Measurements from ENCODE around the gene SRGAP3. TPM values are rescaled to one million over a fixed set of nuclear protein-coding genes. Genes with fewer than 3 reads are reported as not detected.
"Not testable (repeated sequence)": the region's sequence is repeated elsewhere in the genome, so short reads cannot be mapped to it uniquely, and the experiment has no call there.

The SRGAP3 gene
- total RNA-seq, 2 experiments from 2014 or later, result 1.8 to 2.5 TPM

- Mint-ChIP-seq H3K36me3 (ENCODE audit: low read depth) (no peaks in the 10 kb centered on the region), H3K27me3 (peaks cover 7% of the 10 kb centered on the region), H3K27ac (no peak overlapping the region), H3K4me1 (ENCODE audit: low read depth) (no peaks in the 10 kb centered on the region), H3K4me3 (no peak overlapping the region), H3K9me3 (no peaks in the 10 kb centered on the region)
- ATAC-seq (no peak), DNase-seq (no peak)
- intact Hi-C loops (cut with micrococcal nuclease), result no loop called here
- CTCF ChIA-PET, result no interaction called here
- TF ChIP-seq CTCF (IDR thresholded peaks at IDR 0.05), result no peak
- POLR2A ChIA-PET, result no interaction called here
Measured at GRCh38 chr3:9293076-9293475, 43.6 kb upstream of the SRGAP3 start.

- H3K27me3 Mint-ChIP-seq, result peaks cover 7% of the 10 kb centered on the region
- ChIA-PET CTCF (no interaction called here), POLR2A (no interaction called here)
- no peaks in the 10 kb centered on the region for H3K4me1 Mint-ChIP-seq (ENCODE audit: low read depth)
- DNase-seq (no peak), ATAC-seq (no peak)
- no peak for TF ChIP-seq CTCF (IDR thresholded peaks at IDR 0.05)
- H3K4me3 Mint-ChIP-seq, result no peak overlapping the region
- H3K27ac Mint-ChIP-seq, result no peak overlapping the region
- no peaks in the 10 kb centered on the region for H3K9me3 Mint-ChIP-seq
- intact Hi-C loops (cut with micrococcal nuclease), result no loop called here
- H3K36me3 Mint-ChIP-seq (ENCODE audit: low read depth), result no peaks in the 10 kb centered on the region
Measured at GRCh38 chr3:9292516-9292915, 43.1 kb upstream of the SRGAP3 start.

- Mint-ChIP-seq H3K4me3 (no peak overlapping the region), H3K27ac (no peak overlapping the region), H3K4me1 (ENCODE audit: low read depth) (no peaks in the 10 kb centered on the region), H3K27me3 (peaks cover 7% of the 10 kb centered on the region), H3K9me3 (no peaks in the 10 kb centered on the region), H3K36me3 (ENCODE audit: low read depth) (no peaks in the 10 kb centered on the region)
- intact Hi-C loops (cut with micrococcal nuclease), result no loop called here
- CTCF ChIA-PET, result no interaction called here
- no peak for DNase-seq
- TF ChIP-seq CTCF (IDR thresholded peaks at IDR 0.05), result no peak
- ATAC-seq, result no peak
- POLR2A ChIA-PET, result no interaction called here
Measured at GRCh38 chr3:9291821-9292410, 42.5 kb upstream of the SRGAP3 start.

DNA sequence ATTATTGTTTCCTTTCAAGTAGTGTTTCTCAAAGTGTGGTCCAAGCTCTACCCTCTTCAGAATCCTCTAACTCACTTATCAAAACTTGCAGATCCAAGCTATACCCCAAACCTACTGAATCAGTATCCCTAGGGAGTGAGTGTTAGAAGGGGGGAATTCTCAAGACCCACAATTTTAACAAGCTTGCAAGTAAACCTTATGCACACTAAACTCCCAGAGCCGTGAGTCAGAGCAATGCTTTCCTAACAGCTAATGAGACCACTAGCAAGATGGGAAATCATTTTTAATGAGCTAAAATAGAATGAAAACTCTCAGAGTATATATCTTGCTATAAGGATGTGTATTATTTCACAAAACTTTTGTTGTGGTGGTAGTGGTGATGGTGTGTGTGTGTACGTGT is 41.1 kb upstream of the SRGAP3 start:
- Mint-ChIP-seq H3K9me3 (no peaks in the 10 kb centered on the region), H3K27ac (no peak overlapping the region), H3K27me3 (peaks cover 7% of the 10 kb centered on the region), H3K4me1 (ENCODE audit: low read depth) (no peaks in the 10 kb centered on the region), H3K4me3 (no peak overlapping the region), H3K36me3 (ENCODE audit: low read depth) (no peaks in the 10 kb centered on the region)
- POLR2A ChIA-PET, result no interaction called here
- CTCF ChIA-PET, result interaction anchor here (1.3 to 1.8 kb wide), 2 partner anchors 12 to 319 kb away, joined by 3 to 11 read pairs; no protein-coding TSS in a partner anchor
- ATAC-seq, result no peak
- TF ChIP-seq CTCF (IDR thresholded peaks at IDR 0.05), result no peak
- intact Hi-C loops (cut with micrococcal nuclease), result no loop called here
- DNase-seq, result no peak

DNA sequence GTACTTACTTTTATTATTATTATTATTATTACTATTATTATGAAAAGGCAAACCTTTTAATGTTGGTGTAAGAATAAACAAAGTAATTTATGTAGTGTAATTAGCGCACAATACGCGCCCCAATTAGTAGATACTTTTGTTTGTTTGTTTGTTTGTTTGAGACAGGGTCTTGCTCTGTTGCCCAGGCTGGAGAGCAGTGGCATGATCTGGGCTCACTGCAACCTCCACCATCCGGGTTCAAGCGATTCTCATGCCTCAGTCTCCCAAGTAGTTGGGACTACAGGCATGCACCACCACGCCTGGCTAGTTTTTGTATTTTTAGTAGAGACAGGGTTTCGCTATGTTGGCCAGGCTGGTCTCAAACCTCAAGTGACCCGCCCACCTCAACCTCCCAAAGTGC is 32.1 kb upstream of the SRGAP3 start:
- CTCF ChIA-PET; H3K9me3 Mint-ChIP-seq; H3K27me3 Mint-ChIP-seq; H3K27ac Mint-ChIP-seq; H3K4me1 Mint-ChIP-seq (ENCODE audit: low read depth); H3K4me3 Mint-ChIP-seq; intact Hi-C loops (cut with micrococcal nuclease); H3K36me3 Mint-ChIP-seq (ENCODE audit: low read depth); DNase-seq; ATAC-seq; POLR2A ChIA-PET: not testable (repeated sequence)

All from activated CD8-positive, alpha-beta T cell treated with anti-CD3 and anti-CD28 coated beads for 36 hours (primary cell).